Cerebellar nuclear complex (tissue), 1 donor: ENCODE results near the gene POP4.
"Not testable (repeated sequence)": the region's sequence is repeated elsewhere in the genome, so short reads cannot be mapped to it uniquely, and the experiment has no call there.

Experiments
- DNase-seq, 2 experiments: peaks; one replicate each; lab custom pipeline; 2025; lab: John Stamatoyannopoulos, UW

Gene POP4, protein sequence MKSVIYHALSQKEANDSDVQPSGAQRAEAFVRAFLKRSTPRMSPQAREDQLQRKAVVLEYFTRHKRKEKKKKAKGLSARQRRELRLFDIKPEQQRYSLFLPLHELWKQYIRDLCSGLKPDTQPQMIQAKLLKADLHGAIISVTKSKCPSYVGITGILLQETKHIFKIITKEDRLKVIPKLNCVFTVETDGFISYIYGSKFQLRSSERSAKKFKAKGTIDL

DNA sequence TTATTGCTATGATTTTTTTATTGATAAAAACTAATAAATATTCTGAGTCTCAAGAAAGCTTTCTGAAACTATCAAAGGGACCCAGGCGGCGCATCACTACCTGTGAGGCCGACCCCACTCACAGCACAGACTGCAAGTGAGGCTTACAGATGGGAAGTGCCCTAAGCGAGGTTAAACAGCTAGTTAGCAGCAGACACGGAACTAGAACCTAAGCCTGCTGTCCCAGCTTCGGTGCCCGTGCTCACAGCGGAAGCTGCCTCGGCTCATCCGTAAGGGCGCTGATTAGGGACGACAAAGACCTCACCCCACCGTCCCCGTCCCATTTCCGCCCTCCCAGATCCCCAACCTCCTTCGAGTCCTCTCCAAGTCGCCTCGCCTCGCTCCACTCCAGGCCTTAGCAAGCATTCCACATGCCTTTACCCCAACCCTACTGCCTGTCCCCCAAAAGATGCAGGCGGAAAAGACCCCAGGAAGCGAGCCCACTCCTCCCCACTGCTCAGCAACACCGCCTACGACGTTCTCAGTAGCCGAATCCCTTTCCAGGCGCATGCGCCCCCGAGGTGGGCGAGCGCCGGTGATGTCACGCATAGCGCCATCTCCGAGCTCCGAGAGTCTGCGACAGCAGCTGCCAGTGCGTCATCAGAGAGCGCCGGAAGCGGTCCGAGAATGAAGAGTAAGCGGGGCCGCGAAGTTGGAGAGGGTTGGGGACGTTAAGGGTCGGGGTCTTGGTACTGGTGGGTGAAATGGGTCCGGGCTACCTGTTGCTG lies at the start of gene POP4:
Gene POP4 (plus strand): TSS at position 631 of the 767 bp plus-strand sequence. CDS start 36 bp downstream, at position 667.
- DNase-seq: peak; percentile 59 to 81

DNA sequence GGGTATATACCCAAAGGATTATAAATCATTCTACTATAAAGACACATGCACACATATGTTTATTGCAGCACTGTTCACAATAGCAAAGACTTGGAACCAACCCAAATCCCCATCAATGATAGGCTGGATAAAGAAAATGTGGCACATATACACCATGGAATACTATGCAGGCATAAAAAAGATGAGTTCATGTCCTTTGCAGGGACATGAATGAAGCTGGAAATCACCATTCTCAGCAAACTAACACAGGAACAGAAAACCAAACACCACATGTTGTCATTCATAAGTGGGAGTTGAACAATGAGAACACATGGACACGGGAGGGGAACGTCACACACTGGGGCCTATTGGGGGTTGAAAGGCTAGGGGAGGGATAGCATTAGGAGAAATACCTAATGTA lies 47.0 kb upstream of the POP4 start:
- DNase-seq: not testable (repeated sequence)

DNA sequence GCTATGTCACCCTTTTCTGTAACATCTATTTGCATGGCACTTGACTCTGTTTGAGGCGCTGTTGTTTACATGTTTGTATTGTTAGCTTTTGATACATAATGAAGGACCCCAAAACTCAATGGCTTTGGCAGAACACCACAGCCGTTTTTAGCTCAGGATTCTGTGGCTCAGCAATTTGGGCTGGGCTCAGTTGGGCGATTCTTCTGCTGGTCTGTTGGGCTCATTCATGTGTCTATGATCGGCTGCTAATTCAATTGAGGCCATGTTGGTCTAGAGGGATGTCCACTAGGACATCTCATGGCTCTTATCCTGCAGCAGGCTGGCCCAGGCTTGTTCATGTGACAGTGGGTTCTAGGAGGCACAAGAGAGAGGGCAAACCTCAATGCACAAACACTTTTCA lies 46.3 kb upstream of the POP4 start:
- DNase-seq: no peak

DNA sequence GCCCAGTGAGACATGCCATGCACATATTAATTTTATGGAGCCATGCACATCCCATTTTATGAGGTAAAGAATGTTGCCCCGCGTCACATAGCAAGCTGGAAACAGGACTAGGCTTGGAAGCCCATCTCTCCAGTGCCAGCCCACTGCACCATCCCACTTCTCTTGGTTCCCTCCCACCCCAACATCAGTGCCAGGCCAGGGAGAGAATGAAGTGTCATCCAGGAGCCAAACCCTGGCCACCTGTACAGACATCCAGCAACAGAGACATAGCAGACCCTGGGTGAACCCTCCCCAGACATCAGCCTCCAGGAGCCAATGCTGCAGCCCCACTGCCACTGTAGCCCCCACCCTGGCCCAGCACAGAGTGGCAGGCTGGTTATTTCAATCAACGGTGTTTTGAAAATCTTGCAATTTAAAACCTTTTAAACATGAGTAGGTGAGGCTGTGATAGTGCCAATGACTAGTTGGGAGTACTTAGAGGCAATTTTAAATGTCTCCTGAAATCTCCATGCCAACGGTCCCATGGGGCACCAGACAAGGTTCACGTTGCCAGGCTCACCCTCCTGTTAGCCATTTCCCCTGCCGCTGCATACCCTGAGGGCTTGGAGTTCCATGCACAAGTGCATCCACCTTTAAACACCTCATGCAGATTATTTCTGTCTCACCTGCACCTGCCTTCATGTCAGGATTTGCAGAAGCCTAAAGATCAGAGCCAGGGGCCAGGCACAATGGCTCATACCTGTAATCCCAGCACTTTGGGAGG lies 45.6 kb upstream of the POP4 start:
- DNase-seq: no peak

DNA sequence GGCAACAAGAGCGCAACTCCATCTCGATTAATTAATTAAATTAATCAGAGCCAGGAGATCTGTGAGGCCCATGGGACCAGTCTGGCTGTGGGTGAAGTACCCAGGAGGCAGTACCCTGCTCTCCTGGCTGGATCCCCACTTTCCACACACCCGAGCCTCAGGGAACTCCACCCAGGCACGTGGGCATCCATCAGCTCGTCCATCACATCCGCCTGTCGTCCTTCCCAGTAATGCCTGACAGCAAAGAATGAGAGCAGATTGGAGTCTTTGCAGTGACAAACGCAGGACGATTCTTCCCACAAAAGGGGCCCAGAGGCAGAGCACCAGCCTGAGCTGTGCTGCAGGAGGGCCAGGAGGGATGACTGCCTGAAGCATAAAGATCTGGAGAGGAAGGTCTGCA lies 44.5 kb upstream of the POP4 start:
- DNase-seq: no peak

DNA sequence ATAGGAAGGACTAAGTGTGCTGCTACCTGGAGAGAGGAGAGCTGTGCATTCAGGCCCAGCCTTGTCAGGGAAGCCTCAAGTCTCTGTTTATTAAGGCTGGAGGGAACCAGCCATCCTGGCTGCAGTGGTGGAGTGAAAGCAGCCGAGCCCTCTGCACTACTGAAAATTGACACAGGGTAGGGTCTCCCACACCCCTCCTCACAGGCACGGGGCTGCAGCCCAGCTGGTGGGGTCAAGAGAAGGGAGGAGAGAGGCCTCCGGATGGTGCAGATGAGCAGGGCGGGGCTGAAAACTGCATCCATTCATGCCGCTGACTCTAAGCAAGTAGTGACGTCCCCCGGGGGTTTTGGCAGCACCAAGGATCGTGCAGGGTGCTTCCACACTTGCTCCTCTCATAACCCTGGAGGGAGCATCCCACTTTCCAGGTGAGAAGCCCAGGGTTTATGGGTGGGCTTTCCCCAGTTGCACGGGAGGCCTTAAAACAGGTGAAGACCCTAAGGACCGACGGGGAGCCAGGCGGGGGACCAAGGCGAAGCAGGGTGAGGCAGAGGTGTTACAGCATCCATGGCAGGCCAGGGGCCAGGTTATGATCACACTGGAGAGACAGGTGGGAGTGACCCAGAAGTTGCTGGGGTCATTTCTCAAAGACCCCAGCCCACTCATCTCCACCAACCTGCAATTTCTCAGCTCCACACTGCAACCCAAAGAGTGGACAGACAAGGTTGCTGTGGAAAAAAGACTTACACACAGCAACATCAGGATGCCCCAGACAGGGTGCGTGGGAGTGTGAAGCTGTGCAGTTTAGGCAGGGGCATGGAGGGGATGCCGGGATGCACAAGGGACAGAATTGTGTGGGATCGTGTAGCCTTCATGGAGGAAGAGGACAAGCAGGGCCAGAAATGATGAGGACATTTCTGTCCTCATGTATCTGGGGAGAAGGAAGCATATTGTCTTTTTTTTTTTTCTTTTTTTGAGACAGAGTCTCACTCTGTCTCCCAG lies 43.5 kb upstream of the POP4 start:
- no peak for DNase-seq

DNA sequence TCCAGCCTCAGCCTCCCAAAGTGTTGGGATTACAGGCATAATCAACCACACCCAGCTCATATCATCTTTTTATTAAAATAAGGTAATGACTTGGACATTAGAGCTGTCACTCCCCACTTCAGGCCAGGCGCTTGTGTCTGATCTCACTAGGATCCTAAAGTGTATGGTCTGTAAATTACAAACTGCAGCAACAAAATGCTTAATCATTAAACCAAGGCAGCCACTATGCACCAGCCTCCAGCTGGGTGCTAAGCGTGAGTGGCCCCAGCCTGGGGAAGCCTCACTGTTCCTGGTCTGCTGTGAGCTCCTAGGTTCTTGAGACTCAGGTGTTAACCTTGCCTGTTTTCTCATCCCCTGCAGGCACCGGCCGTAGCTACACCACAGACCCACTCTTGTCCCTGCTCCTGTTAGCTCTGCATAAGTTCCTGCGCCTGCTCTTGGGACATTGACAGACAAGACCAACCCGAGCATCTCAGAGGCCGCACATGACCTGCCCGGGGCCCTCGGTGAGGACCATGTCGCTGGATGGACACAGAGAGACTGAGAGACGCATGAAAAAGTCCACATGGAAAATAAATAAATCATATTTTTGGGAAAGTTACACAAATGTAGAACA lies 42.5 kb upstream of the POP4 start:
- DNase-seq: no peak

DNA sequence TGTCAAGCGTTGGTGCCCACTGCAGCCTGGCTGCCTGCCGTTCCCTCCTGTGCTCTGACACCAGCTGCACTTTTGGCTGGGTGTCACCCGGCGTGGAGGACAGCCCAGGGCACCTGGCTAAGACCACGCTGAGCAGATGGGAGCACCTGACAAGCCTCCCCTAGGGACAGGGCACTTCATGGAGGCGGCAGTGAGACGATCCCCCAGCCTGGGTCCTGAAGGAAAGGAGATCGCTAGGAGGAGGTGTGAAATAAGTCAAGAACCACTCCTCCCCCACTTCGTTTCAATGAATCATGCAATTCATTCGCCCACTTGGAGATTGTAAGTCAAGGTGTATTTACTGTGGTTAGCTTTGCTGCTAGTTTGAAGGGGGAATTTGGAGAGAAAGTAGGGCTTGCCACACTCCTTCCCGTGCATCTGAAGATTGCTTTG lies 41.5 kb upstream of the POP4 start:
- peak in 1 of 2 experiments; percentile 1 for DNase-seq

DNA sequence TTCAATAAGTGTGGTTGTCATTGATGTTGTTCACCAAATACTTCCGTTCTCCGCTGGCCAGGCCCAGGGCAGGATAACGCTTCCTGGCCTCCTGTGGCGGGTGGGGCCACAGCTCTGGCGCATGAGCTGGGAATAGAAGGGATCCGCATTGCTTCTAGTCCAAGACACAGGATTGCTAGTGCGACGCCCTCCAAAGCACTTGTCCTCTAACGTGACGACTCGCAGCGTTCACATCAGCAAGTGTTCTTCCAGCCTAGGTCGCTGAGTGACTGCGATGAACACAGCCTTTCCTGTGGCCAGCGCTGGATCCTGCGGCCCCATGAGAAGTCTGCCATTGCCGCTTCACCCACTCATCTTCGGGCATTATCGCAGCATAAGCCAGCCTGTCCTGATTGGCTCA lies 40.9 kb upstream of the POP4 start:
- DNase-seq: no peak

DNA sequence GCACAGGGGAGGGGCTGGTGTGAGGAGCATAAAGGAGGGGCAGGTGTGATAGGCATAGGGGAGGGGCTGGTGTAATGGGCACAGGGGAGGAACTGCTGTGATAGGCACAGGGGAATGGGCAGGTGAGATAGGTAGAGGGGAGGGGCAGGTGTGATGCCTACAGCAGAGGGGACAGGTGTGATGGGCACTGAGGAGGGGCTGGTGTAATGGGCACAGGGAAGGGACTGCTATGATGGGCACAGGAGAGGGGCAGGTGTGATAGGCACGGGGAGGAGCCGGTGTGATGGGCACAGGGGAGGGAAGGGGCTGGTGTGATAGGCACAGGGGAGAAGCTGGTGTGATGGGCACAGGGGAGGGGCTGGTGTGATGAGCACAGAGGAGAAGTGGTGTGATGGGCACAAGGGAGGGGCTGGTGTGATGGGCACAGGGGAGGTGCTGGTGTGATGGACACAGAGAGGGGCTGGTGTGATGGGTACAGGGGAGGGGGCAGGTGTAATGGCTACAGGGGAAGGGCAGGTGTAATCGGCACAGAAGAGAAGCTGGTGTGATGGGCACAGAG lies 39.5 kb upstream of the POP4 start:
- no peak for DNase-seq

DNA sequence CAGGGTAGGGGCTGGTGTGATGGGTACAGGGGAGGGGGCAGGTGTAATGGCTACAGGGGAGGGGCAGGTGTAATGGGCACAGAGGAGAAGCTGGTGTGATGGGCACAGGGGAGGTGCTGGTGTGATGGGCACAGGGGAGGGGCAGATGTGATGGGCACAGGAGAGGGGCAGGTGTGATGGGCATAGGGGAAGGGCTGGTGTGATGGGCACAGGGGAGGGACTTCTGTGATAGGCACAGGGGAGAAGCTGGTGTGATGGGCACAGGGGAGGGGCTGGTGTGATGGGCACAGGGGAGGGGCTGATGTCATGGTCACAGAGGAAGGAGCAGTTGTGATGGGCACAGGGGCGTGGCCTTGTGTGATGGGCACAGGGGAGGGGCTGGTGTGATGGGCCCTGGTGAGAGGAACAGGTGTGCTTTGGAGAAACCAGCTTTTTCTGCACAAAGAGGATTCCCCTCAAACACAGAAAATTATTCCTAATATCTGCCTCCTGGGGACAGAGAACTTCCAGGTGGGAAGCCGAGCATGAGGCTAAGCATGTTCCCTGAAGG lies 38.6 kb upstream of the POP4 start:
- no peak for DNase-seq

DNA sequence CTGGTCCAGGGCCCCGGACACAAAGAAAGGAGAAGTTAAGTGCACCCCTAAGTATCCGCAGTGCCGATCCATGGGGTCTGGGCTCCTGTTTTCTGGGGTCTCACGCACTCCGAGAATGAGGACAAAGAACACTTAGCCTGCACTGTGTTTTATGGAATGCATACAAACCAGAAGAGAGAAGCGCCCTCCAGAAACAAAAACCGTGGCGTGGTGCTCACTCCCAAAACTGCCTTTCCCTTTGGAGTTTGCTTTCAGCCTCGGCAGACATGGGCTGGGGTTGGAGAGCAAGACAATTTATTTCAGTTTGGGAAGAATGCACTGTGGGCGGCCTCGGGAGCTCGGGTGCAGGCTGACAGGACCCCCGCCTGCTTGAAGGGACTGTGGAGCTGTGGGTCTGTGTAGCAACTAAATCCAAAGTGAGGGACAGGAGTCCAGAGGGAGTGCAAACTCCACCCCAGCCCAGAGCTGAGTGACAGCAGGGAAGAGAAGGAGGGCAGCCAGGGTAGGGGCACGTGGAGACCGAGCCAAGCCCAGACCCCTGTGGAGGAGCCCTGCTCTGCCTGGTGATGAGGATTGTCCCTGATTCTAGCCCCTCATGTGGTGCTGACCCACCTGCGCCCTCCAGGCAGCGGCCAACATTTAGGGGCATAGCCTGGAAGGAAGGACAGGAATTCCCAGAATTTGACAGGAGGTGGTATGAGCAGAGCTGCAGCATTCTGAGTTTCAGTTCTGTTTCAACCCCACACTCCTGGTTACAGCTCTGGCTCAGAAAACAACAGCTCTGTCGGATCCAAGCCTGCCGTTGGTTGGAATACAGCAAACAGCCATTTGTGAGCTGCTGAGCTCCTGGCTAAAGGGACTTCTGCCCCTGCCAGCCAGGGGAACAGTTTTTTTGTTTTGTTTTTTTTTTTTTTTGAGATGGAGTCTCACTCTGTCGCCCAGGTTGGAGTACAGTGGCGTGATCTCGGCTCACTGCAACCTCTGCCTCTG lies 37.8 kb upstream of the POP4 start:
- DNase-seq: no peak

DNA sequence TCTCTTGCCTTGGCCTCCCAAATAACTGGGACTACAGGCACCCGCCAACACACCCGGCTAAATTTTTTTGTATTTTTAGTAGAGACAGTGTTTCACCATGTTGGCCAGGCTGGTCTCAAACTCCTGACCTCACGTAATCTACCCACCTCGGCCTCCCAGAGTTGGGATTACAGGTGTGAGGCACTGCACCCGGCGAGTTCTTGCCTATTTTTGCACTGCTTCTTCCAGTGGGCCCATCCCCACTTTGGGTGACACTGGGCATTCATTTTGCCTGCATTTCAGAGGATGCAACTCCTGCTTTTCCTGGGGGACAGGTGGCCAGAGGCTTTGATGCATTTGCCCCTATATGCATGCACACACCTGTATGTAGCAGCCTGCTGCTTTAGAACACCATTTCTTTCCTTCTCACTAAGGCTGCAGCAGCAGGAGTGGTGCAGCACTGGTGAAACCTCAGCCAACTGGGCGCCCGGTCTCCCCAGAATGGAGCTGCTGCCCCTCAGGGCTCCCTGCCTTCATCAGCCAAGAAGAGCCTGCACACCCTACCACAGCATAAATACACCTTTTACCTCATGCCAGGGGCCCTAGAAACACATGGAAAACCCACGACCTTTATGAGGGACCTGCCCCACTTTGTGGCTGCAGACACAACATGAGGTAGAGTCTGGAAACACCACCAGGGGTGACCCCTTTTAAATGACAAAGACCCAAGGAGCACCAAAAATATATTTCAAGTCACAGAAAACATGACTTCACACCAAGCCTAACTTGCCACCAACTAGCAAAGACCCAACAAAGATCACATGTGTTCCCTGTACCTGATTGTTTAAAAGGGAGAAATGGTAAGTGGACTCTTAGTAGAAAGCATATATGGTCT lies 36.8 kb upstream of the POP4 start:
- no peak for DNase-seq

DNA sequence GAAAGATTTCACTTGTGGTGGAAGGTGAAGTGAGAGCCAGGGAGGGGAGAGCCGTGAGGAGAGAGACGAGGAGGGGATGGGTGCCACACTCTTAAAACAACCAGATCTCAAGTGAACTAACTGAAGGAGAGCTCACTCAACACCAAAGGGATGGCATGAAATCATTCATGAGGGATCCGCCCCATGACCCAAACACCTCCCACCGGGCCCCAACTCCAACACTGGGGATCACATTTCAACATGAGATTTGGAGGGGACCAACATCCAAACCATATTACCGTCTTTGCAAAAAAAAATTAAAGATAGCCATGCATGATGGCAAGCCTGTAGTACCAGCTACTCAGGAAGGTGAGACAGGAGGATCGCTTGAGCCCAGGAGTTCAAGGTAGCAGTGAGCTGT lies 34.9 kb upstream of the POP4 start:
- DNase-seq: no peak

DNA sequence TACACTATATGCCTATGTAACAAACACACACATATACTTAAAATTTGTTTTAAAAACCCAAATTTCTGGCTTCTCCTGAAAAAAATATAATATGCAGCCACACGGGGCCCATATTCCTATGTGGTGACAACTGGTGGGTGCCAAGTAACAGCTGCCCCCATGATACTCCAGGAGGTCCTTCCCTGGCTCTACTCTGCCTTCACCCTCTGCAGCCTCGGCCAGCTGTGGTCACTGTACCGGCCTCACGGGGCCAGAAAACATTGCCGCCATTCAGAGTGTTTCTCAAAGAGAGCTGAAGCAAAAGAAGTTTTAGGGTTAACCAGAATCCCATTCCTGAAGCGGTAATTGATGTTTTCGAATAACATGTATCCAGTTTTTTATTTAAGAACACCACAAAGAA lies 32.6 kb upstream of the POP4 start:
- no peak for DNase-seq

DNA sequence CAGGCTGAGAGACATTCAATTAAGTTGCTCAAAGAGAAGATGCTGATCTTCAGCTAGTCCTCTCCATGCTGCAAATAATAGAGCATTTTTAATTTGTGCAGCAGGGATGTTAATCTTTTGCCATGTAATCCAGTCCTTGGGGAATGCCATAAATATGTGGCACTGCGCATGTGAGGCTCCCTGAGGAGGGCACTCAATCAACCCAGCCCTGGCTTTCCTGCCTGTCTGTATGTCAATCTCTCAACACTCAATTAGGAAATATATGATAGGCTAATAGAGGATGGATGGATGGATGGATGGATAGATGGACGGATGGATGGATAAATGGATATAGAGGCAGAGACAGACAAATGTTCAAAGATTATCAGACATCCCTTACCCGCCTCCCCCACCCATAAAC lies 31.6 kb upstream of the POP4 start:
- no peak for DNase-seq

DNA sequence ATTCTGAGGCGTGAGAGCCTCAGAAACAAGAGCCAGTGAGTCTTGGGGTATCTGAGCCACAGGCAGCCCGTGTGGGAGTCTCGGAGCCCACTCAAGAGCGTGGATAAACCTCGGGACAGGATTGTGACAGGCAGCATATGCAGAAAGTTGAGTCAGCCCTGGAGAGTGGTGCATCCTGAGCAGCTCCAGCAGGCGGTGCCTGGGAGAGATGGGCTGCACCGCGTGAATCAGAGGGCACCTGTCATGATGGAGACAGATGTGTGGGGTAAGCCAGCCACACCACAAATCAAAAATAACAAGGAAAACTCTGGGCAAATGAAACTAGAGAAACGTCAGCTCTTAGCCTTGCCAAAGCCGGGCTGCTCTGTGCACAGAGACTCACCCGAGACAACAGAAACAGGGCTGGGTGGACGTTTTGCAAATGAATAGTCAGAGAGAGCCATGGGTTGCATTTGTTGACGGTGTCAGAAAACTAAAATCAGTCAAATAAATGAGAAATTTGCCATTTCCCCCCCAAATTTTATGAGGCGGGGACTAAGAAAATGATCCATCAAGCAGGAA lies 30.0 kb upstream of the POP4 start:
- no peak for DNase-seq
